Thyroid gland (tissue), 4 donors: ENCODE measurements around the gene APCDD1L.
"Not testable (repeated sequence)": the region's sequence is repeated elsewhere in the genome, so short reads cannot be mapped to it uniquely, and the experiment has no call there.

Source experiments
- CTCF ChIP-seq, 6 experiments: fragments of 200-600 bp in 3 of 6; fragments of 450-650 bp in 3 of 6; sonication (generic) in 3 of 6; IDR thresholded peaks; one replicate each; pipeline ENCODE4 v1.5.1; 2016 to 2019; ENCODE audit warnings: antibody characterized with exemption in 6 of 6, mild to moderate bottlenecking in 2 of 6, inconsistent platforms in 1 of 6, moderate library complexity in 1 of 6
- POLR2A ChIP-seq, 2 donors: fragments of 450-650 bp; IDR thresholded peaks; one replicate each; pipeline ENCODE4 v1.6.1; 2017; ENCODE audit warnings: antibody characterized with exemption in 2 of 2, mild to moderate bottlenecking in 2 of 2, moderate library complexity in 1 of 2

GRCh38 chr20:58427571-58427970 lies 87.6 kb downstream of the APCDD1L start:
- TF ChIP-seq CTCF, POLR2A (IDR thresholded peaks at IDR 0.05): not testable (repeated sequence)
